Smooth muscle cell of bladder (primary cell): ENCODE results near the gene ZNF74. TPM values are rescaled to one million over a fixed set of nuclear protein-coding genes. Genes with fewer than 3 reads are reported as not detected.

Experiments used
- total RNA-seq: library from RNA; depleted of rRNA; stranded (reverse); fragments of >200 nt; gene quantifications from 2 replicates; pipeline ENCODE4 v1.2.3, GENCODE V29; 2014

The ZNF74 gene
- 8.0 and 10.4 TPM in 2 replicates for total RNA-seq

DNA sequence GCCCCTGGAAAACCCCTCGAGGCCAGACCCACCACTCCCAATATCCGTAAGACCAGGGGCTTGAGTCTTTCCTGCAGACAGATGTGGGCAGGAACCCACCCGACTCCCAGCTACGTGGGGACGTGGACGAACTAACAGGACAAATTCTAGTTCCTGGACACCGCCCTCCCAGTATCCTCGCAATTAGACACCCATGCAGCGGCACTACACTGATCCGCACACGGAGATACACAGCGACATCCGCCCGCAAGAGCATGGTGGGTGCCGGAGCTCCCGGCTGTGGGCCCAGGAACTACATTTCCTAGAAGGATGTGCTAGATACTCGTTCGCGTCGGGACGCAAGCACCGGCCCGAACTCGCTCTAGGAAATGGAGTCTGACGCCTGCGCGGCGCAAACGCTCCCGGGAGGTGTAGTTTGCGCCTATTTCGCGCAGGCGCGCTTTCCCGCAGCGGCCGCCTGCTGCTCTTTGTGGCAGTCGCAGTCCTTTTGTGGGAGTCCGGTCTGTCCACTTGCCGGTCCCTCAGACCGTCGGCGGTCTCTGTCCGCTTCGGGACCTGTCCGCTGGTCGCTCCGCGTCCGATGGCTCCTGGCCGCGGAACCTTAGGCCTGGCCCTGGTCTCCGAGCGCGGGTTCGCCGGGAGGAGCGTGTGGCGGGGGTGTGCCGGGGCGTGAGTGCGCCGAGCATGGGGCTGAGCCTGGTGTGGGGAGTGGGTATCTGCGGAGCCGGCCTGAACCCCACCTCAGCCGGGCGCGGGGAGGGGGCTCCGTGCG lies at the start of gene ZNF74:
ZNF74 (plus strand) TSS at position 447 of the 772 bp plus-strand sequence. CDS start 478 bp downstream, outside the sequence.

DNA sequence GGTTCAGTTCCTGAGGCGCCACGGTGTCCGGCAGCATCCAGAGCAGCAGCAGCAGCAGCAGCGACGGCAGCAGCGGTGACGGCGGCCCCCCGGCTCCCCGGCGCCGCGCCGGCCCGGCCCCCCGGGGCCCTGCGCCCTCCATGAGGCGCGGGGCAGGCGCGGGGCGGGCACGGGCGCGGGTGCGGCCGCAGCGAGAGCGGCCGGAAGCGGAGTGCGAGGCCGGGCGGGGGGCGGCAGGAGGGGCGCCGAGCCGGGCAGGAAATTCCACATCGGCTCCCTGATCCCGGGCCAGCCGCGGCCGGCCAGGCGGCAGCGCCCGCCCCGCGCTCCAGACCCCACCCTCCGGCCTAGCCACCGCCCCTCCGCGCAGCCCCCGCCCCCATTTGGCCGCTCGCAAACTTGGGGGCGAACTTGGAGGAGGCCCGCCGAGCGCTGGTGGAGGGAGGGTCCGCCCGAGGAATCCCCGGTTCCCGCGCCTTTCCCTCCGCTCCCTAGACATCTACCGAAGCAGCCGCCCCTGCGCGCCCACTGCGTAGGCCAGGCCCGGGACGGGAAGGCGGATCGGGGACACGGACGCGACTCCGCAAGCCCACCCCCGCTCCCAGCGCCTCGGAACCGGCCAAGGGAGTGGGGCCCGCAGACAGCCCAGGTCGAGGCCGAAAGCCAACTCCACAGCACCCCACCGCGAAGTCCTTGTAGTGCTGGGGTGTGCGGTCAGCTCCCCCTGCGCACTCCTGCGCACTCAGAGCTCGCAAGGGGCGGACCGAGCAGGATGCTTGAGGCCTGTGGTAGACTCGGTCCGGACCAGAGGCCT lies 43.9 kb downstream of the ZNF74 start, which contains the start of gene SCARF2:
SCARF2 (minus strand) TSS at position 213 of the 814 bp plus-strand sequence; CDS start at position 142, 71 bp downstream.

Other genes starting within 250 kb of the ZNF74 start
- gene CCDC188, start 243.1 kb upstream of the ZNF74 start, total RNA-seq = 0.46 and 1.3 TPM in 2 replicates
- 0.14 and 0.28 TPM in 2 replicates for gene RTN4R, start 125.8 kb upstream of the ZNF74 start, total RNA-seq
- 44.7 and 57.6 TPM in 2 replicates for gene DGCR6L, start 74.1 kb upstream of the ZNF74 start, total RNA-seq
- 18.8 and 28.3 TPM in 2 replicates for gene SCARF2, start 43.7 kb downstream of the ZNF74 start, total RNA-seq
- gene KLHL22, start 101.6 kb downstream of the ZNF74 start, total RNA-seq = 31.4 and 39.6 TPM in 2 replicates
- gene MED15, start 113.5 kb downstream of the ZNF74 start, total RNA-seq = 17.1 and 22.0 TPM in 2 replicates